Measurements from ENCODE around the gene TOMM70. TPM values are rescaled to one million over a fixed set of nuclear protein-coding genes. Genes with fewer than 3 reads are reported as not detected.

TOMM70 gene
- 51.2 and 52.1 TPM in 2 replicates for total RNA-seq (2021; fragmentation: NEBNext Ultra II Directional; extraction: Animal tissue kit (Norgen Biotek cat#: 25700))
- polyA plus RNA-seq (2011; rRNA removed): 7.5 and 10.9 TPM in 2 replicates
- 18.0 TPM for polyA plus RNA-seq (2011; cell fraction: cytosol; rRNA removed)
- polyA plus RNA-seq (2011; cell fraction: nucleus; rRNA removed): 8.2 TPM
- 20.1 to 37.0 TPM (median 24.4 TPM) in 4 replicates for polyA plus RNA-seq (2012, experiment 1 of 2)
- 5.4 TPM for polyA plus RNA-seq (2012, experiment 2 of 2)
- polyA plus RNA-seq (2013, experiment 1 of 2): 26.4 TPM
- 26.1 TPM for polyA plus RNA-seq (2013, experiment 2 of 2)
- polyA minus RNA-seq (2011; rRNA and poly(A)+ RNA removed): 25.5 and 31.4 TPM in 2 replicates
- 28.5 TPM for polyA minus RNA-seq (2011; cell fraction: cytosol; rRNA and poly(A)+ RNA removed)
- 28.7 TPM for polyA minus RNA-seq (2011; cell fraction: nucleus; rRNA and poly(A)+ RNA removed)
- long read RNA-seq, experiment 1, full-length matches to known transcripts: 20 of 73 reads
- long read RNA-seq, experiment 1, partial matches to known transcripts: 20 of 73 reads
- long read RNA-seq, experiment 1, other reads (novel, unspliced or antisense): 33 of 73 reads
- long read RNA-seq, experiment 2, partial matches to known transcripts: 1 of 8 reads
- long read RNA-seq, experiment 2, other reads (novel, unspliced or antisense): 7 of 8 reads

DNA sequence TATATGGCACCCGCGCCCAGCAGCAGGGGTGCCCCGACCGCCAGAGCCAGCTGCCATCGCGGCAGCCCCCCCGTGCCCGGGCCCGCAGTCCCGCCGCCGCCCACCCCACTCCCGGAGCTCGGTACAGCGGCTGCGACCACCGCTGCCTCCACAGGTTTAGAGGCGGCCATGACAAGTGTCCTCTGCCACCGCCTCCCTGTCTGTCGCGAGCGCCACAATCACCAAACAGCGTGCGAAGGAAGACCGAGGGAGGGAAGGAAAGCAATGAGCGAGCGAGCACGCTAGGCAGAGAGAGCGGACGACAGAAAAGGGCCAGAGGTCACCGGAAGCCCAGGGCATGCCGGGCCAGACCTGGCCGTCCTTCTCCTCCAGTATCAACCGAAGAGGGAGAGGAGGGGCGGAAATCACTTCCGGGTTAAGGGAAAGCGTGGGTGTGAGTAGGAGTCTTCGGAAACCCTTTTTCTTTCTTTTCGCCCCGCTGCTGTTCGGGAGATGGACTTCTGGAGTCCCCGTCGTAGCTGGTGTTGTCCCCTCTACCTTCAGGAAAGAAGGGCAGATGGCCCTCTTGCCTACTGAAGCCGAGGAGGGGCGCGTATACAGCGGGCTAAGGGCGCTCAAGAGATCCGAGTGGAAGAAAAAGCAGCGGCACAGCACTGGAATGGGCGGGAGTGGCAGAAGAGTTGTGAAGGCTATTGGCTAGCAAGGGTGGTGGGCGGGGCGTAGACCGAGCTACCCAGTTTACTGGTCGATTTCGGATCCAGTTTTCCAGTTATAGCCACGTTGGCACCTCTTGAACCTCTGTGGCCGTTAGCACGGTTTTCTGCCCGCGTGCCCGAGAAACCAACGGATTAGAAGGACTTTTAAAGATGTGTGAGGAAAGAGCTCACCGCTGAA lies at the start of gene TOMM70, which contains the start of gene LNP1:
Gene TOMM70 (minus strand): TSS at position 310 of the 894 bp plus-strand sequence. CDS start 140 bp downstream, at position 170.
Gene LNP1 (plus strand): TSS at position 760 of the 894 bp plus-strand sequence. CDS start 28,191 bp downstream, outside the sequence.
- peak within 1 kb of the TSS; percentile 99 for H3K18ac ChIP-seq (ENCODE audit: extremely low read depth, low read length)
- peak within 1 kb of the TSS; percentile 98 for H4K8ac ChIP-seq (ENCODE audit: extremely low read depth, insufficient read depth, low read length)
- FAIRE-seq: peak; percentile 80
- peak within 1 kb of the TSS; percentile 32 for H3K4ac ChIP-seq (replicated peaks; ENCODE audit: insufficient read length, low read depth, low read length)
- H3K79me2 ChIP-seq (ENCODE audit: control insufficient read depth in 1 of 2, insufficient read depth in 2 of 2, low read length in 2 of 2): peaks cover 17 to 83% of the 10 kb centered on the region in 2 experiments
- peak within 1 kb of the TSS; percentile 87 for H3K56ac ChIP-seq (replicated peaks; ENCODE audit: insufficient read length, low read depth, low read length)
- WGBS, 2 experiments (ENCODE audit: extremely low coverage in 1 of 2, insufficient coverage in 1 of 2, insufficient read length in 1 of 2, insufficient replicate concordance in 2 of 2, low coverage in 1 of 2, low lambda C conversion rate in 2 of 2, missing lambda C conversion rate in 1 of 2): 1% methylated on average over 46 of the region's 64 CpGs; no CpG with 5 or more reads in 1 of the 2 experiments
- no peaks in the 10 kb centered on the region for H3K27me3 ChIP-seq (replicated peaks in 1 of 4; ENCODE audit: control insufficient read depth in 3 of 4, extremely low read depth in 1 of 4, insufficient read depth in 3 of 4, low read length in 3 of 4)
- peak within 1 kb of the TSS; percentile 81 for H2BK5ac ChIP-seq (ENCODE audit: low read depth, low read length)
- peak within 1 kb of the TSS; percentile 74 to 97 (median 94) for H3K9ac ChIP-seq (replicated peaks in 1 of 4; ENCODE audit: extremely low read depth in 1 of 4, low read depth in 3 of 4, low read length in 3 of 4)
- H3K23ac ChIP-seq (ENCODE audit: insufficient read length): no peak within 1 kb of the TSS
- no peak within 1 kb of the TSS for H2BK120ac ChIP-seq (replicated peaks; ENCODE audit: low read depth, low read length)
- peaks cover 0 to 3% (median under 1%) of the 10 kb centered on the region in 4 experiments; a peak in 2 of 7 replicates for H3K4me1 ChIP-seq (replicated peaks in 1 of 4; ENCODE audit: control insufficient read depth in 3 of 4, insufficient read depth in 4 of 4, low read length in 3 of 4)
- H2BK12ac ChIP-seq (ENCODE audit: low read depth, low read length): peak within 1 kb of the TSS; percentile 18; the same call in 1 of the 2 replicates
- peak within 1 kb of the TSS; percentile 91 to 92 for H3K4me2 ChIP-seq (ENCODE audit: insufficient read depth in 1 of 2, low read depth in 2 of 2, low read length in 2 of 2)
- peak; percentile 90 to 93 for DNase-seq (ENCODE audit: low read depth in 1 of 2, low spot score in 2 of 2)
- H4K20me1 ChIP-seq (replicated peaks in 1 of 2; ENCODE audit: control insufficient read depth in 1 of 2, insufficient read depth in 2 of 2, low read length in 2 of 2): peaks cover 12 to 17% of the 10 kb centered on the region in 2 experiments
- H2BK20ac ChIP-seq (ENCODE audit: low read length): no peak within 1 kb of the TSS
- H3K9me3 ChIP-seq (ENCODE audit: insufficient read depth in 2 of 2, low read depth in 1 of 2, low read length in 1 of 2): no peaks in the 10 kb centered on the region
- ChIA-PET POLR2A (ENCODE audit: partially characterized antibody) (interaction anchor here (0.6 to 5.9 kb wide), 30 partner anchors 9 to 1176 kb away, joined by 3 to 58 read pairs (median 4); partner anchors contain the start of genes NIT2, TFG and TMEM45A), CTCF (ENCODE audit: partially characterized antibody) (interaction anchor here (0.6 to 2.3 kb wide), 8 partner anchors 10 to 569 kb away, joined by 3 to 7 read pairs (median 4); no protein-coding TSS in a partner anchor)
- no peak within 1 kb of the TSS for H3K14ac ChIP-seq (ENCODE audit: insufficient read length)
- H4K91ac ChIP-seq (replicated peaks; ENCODE audit: insufficient read length, low read length): peak within 1 kb of the TSS; percentile 92
- peaks cover 16% of the 10 kb centered on the region for H3K23me2 ChIP-seq (ENCODE audit: low read depth, low read length)
- peak within 1 kb of the TSS; percentile 59 to 96 (median 84) for H3K4me3 ChIP-seq (ENCODE audit: extremely low read depth in 1 of 4, insufficient read depth in 2 of 4, low read depth in 3 of 4, low read length in 4 of 4)
- H4K5ac ChIP-seq (ENCODE audit: insufficient read length, low read depth, low read length): peak within 1 kb of the TSS; percentile 99
- 0 out of 2 replicates have a peak within 1 kb of the TSS, but pooled peaks have one; percentile 53 for H2BK15ac ChIP-seq (ENCODE audit: low read length)
- H3K79me1 ChIP-seq (ENCODE audit: low read depth, low read length): no peaks in the 10 kb centered on the region
- H2AK5ac ChIP-seq (ENCODE audit: low read depth, low read length): no peak within 1 kb of the TSS; the same call in 1 of the 2 replicates
- H2AFZ ChIP-seq (ENCODE audit: low read length): peak within 1 kb of the TSS; percentile 93
- H3K27ac ChIP-seq (ENCODE audit: low read depth, low read length): peak within 1 kb of the TSS; percentile 95
- H3K36me3 ChIP-seq (ENCODE audit: control insufficient read depth in 2 of 4, insufficient read depth in 4 of 4, low read length in 3 of 4): no peaks in the 10 kb centered on the region; a peak in 1 of 8 replicates
- TF ChIP-seq TEAD4 (IDR thresholded peaks at IDR 0.05; ENCODE audit: low read depth, low read length) (no peak), RFX5 (IDR thresholded peaks at IDR 0.05; ENCODE audit: borderline replicate concordance, low read depth, low read length) (no peak), KDM1A (IDR thresholded peaks at IDR 0.05; ENCODE audit: borderline replicate concordance, low read length) (no peak), KDM5A (IDR thresholded peaks at IDR 0.05; ENCODE audit: low read length) (peak; percentile 49; the same call in 1 of the 2 replicates), POLR2AphosphoS5 (IDR thresholded peaks at IDR 0.05; ENCODE audit: low read depth, low read length) (peak; percentile 82), EGR1 (IDR thresholded peaks at IDR 0.05; ENCODE audit: borderline replicate concordance, low read depth, low read length) (peak; percentile 100), CBX5 (IDR thresholded peaks at IDR 0.05; ENCODE audit: low read depth, low read length) (no peak), TAF1 (IDR thresholded peaks at IDR 0.05; ENCODE audit: low read depth, low read length) (peak; percentile 90), CREB1 (IDR thresholded peaks at IDR 0.05) (peak; percentile 19; the same call in 1 of the 2 replicates)

All from H1 (cell line).